Epithelial cell of prostate (primary cell): ENCODE data around the gene FREM2.

ENCODE experiments used
- DNase-seq: peaks from one replicate; pipeline ENCODE4 v3.0.0-alpha.2; 2011; ENCODE audit warnings: low read depth, low spot score
- H3K27ac ChIP-seq: fragments of 450-650 bp; 2 replicates; pipeline ENCODE4 v1.5.1; 2017; ENCODE audit warnings: mild to moderate bottlenecking

The FREM2 gene

DNA sequence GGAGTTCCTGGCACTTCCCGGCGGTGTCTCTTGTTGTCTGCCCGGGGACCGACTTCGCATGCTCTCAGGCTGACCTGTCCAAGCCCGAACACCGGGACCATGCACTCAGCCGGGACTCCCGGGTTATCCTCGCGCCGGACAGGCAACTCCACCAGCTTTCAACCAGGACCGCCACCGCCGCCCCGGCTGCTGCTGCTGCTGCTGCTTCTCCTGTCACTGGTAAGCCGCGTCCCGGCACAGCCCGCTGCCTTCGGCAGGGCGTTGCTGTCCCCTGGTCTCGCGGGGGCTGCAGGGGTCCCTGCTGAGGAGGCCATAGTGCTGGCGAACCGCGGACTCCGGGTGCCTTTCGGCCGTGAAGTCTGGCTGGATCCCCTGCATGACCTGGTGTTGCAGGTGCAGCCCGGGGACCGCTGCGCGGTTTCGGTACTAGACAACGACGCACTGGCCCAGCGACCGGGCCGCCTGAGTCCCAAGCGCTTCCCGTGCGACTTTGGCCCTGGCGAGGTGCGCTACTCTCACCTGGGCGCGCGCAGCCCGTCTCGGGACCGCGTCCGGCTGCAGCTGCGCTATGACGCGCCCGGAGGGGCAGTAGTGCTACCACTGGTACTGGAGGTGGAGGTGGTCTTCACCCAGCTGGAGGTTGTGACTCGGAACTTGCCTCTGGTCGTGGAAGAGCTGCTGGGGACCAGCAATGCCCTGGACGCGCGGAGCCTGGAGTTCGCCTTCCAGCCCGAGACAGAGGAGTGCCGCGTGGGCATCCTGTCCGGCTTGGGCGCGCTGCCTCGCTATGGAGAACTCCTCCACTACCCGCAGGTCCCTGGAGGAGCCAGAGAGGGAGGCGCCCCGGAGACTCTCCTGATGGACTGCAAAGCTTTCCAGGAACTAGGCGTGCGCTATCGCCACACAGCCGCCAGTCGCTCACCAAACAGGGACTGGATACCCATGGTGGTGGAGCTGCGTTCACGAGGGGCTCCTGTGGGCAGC lies 661 bp downstream of the FREM2 start:
- no peak for DNase-seq

DNA sequence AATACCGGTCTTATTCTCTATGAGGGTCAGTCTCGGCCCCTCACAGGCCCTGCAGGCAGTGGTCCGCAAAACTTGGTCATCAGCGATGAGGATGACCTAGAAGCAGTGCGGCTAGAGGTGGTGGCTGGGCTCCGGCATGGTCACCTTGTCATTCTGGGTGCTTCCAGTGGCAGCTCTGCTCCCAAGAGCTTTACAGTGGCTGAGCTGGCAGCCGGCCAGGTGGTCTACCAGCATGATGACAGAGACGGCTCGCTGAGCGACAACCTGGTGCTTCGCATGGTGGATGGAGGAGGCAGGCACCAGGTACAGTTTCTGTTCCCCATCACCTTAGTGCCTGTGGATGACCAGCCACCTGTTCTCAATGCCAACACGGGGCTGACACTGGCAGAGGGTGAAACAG lies 1.8 kb downstream of the FREM2 start:
- no peak overlapping the region for H3K27ac ChIP-seq
- DNase-seq = no peak

More for the DNA sequence above, 661 bp downstream of the FREM2 start:
- no peak overlapping the region for H3K27ac ChIP-seq

DNA sequence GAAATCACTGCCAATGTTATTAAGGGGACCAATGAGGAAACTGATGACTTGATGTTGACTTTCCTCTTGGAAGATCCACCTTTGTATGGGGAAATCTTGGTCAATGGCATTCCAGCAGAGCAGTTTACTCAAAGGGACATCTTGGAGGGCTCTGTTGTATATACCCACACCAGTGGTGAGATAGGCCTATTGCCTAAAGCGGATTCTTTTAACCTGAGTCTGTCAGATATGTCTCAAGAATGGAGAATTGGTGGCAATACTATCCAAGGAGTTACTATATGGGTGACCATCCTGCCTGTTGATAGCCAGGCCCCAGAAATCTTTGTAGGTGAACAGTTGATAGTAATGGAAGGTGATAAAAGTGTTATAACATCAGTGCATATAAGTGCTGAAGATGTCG lies 3.4 kb downstream of the FREM2 start:
- H3K27ac ChIP-seq = no peak overlapping the region
- no peak for DNase-seq

DNA sequence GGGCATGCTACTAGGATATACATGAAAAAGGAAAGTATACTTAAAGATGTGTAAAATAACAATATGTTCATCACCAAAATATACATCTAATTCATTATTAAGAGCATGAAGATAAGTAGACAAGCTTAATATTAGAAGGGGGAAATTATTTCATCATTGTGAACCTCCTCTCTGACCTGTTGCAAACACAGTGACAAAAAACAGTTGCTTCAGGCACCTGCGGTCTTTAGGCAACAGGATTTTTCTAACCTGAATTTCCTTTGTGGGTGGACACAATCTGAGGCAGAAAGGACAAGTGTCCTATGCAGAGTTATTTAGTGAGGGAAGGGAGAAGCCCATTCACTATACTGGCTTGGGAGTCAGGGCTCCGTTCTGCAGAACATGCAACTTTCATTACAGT lies 6.3 kb downstream of the FREM2 start:
- no peak for DNase-seq
- H3K27ac ChIP-seq = no peak overlapping the region

DNA sequence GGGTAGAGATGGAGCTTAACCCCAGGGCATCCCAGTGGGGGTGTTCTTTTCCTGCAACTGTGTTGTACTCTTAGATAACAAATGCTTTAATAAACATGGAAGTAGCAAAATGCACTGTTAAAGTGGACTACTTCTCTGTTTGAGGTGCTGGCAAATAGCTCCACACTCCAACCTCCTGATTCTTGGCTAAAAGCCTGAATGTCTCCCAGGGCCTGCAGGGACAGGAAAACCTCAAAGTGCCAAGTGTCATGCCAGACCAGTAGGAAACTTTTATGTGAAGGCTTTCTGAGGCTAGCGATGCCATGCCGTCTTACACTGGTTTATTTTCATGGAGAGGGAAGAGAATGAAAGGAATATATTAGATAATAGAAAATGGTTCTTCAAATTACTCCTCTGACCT lies 6.8 kb downstream of the FREM2 start:
- no peak overlapping the region for H3K27ac ChIP-seq
- no peak for DNase-seq

DNA sequence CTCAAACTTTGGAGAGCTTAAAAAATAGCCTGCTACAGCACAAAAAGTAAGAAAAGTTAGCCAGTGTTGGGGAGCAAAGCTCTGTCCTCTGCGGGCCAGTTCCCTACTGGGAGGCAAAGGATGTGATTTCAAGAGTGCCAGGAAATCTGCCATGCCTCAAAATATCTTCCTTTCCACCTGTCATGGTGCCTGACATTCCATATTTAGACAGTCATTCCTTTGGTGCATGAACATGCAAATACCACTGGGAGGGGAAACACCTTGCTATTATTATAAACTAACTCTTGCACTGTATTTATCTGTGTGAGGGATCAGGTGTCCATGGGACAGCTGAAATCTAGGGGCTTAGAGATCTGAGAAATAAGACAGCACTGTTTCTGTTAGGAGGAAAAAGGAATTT lies 10.3 kb downstream of the FREM2 start:
- no peak overlapping the region for H3K27ac ChIP-seq
- no peak for DNase-seq

DNA sequence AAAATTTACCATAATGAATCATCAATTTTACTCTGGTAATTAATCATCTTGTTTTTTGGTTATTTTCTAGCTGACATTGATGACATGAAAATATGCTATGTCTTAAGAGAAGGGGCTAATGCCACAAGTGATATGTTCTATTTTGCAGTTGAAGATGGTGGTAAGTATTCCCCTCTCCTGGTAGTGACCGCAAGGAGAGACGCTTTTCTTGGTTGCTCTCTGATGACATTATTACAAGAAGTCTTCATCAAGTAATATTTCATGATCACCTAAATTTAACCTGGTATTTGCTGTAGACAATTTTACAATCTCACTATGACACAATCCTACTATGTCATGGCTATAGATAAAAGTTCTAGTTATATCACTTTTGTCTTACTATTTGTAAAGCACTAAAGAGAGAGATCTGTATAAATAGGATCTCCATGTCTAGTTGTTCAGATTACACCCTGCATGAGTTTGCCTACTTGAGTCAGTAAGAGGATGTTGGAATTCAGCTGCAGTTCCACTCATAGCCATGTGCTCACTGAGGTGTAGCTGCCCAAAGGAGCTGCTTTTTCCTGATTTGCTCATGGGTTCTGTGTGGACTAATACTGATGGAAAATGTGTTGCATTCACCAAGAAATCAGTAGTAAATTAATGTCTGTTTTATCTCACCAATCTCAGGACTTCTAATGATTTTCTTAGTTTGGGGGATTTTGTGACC lies 10.9 kb downstream of the FREM2 start:
- DNase-seq = no peak
- H3K27ac ChIP-seq = no peak overlapping the region

DNA sequence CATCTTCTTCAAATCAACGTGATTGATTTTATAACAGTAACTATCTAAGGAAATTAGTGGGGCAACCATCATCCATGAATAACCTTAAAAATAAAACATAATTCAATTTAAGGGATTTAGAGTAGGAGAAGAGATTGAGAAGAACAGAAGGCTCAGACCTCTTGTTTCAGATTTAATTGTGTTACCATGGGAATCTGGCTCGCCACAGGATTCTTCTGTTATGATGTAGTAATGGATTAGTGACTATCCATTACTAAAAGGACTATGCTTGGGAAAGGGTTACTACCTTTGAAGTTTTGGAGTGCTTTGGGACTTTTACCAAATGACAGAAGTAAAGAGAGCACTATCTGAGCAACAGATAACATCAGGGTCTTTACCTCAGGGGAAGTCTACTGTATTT lies 13.2 kb downstream of the FREM2 start:
- DNase-seq = no peak
- no peak overlapping the region for H3K27ac ChIP-seq

DNA sequence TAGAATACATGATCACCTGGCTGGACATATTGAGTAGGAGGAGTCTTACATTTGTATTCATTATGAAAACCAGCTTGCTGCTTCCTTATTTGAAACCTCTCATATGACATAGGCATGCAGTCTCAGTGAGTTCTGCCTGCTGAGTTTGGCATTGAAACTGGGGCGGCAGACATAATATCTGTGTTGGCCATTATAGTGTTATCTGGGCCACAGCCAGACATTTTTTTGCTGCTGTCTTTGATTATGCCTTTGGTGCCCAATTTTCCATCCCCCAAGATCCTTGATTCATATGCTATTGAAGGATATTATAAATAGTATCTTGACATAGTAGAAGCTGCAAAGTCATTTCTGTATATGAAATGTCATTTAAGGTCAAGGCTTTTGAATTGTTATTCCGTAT lies 15.8 kb downstream of the FREM2 start:
- no peak for DNase-seq
- H3K27ac ChIP-seq = no peak overlapping the region

DNA sequence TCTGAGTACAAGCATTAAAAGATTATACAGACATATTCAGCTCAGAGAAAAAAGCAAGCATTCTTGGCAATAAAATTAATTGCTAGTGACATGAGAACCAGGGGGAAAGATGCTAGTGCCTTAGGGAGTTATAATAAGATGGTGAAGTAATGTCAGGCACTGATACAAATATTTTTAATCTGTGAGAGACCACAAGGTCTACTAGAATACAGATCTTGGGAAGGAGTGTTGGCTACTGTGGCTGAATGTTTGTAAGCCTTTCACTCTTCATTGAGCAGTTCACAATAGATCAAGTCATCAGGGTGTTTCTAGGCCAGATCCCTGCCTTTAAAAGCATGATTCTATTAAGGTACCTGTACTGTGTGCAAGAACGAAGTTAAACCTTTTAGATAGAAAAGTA lies 16.4 kb downstream of the FREM2 start:
- no peak for DNase-seq
- no peak overlapping the region for H3K27ac ChIP-seq

DNA sequence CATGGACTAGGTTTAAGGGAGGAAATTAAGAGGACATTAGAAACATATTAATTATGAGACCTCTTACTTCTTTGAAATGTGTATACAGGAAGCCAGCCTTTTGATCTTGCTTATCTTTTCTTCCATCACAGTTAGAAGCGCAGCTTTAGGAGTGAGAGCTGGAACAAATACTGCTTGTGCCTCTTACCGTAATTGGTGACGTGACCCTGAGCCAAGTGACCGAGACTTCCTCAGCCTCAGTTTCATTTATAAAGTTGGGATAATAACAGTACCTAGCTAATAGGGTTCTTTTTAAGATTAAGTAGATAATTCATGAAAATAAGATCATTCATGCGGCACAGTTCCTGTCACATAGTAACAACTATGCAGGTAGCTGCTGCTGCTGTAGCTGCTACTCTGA lies 18.5 kb downstream of the FREM2 start:
- no peak overlapping the region for H3K27ac ChIP-seq
- DNase-seq = no peak

DNA sequence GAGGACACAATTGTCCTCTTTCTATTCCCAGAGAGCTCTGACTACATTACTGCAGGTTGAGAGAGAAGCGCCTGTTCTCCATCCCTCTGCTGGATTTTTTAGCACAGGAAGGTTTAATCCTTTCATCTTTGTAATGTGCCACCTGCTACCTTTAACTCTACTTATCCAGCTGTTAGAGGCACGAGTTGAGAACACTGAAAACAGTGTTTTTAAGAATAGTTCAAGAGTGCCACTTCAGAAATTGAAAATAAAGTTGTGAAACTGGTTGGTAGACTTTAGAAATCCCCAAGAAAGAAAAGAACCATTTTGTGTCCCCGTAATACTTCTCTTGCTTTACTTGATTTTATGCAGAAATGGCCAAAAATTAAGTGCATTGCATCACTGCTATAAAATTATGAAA lies 20.6 kb downstream of the FREM2 start:
- no peak overlapping the region for H3K27ac ChIP-seq
- no peak for DNase-seq

DNA sequence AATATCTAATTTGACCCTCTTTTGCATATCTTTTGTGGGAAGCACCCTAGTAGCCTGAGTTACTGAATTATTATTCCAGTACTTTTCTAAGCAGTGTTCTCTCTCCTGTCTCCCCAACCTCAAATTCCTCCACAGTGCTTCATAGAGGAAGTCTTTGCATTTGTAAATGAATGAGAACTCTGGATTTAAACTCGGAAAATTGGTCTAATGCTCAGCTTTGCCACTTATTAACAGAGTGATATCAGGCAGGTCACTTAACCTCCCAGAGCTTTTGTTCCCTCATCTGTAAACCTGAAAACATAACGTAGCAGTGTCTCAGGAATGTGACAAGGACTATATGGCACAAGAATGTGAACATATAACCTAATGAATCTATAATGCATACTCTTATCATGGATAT lies 26.2 kb downstream of the FREM2 start:
- no peak overlapping the region for H3K27ac ChIP-seq
- no peak for DNase-seq

DNA sequence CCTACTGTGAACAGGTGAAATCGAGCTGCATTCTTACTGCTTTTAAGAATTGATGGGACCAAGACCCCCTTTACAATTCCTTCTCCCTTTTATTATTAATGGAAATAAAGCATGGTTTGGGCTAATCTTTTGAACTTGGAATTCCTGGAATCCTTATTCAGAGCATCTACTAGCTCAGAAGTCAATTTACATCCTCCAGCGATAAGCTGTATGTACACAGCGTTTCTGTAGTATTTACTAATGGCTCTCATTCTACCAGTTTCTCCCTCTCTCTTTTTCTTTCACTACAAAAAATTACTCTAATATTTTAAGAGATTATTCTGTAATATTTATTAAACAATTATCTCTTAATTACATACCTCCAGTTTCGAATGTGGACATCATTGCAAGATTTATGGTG lies 31.5 kb downstream of the FREM2 start:
- no peak overlapping the region for H3K27ac ChIP-seq
- DNase-seq = no peak

DNA sequence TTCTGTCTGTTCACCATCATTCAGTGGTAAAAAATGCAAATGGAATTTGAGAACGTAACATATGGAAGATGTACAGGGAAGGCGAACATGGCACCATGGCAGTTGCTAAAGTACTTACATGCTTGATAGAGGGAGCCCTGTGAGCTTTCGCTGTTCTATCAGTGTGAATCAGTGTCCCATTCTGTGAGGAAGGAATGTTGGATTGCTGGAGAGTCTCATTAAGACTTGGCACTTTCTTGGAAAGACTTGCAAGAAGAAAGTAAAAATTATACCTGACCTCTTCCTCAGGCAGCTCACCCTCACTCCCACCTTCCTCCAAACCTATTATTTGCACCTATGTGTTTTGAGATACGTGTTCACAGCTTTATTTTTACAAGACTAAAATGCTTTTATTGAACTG lies 43.5 kb downstream of the FREM2 start:
- DNase-seq = no peak
- no peak overlapping the region for H3K27ac ChIP-seq

DNA sequence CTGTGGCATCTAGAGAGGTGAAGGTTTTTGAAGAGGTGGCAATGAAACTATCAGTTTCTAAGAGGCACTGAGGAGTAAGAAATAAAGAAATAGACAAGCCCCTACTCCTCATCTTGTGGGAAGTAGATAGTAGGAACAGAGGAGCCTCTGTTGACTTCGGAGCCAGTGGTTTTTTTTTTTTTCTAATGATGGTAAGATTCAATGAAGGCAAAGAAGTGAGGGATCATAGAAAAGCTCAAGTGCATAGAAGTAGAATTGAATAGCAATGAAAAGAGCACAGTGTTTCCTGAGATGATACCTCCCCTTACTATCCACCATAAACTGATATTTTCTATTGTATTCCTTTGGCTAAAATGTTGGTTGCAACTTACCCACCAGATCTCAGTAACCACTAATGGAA lies 46.3 kb downstream of the FREM2 start:
- DNase-seq = no peak
- no peak overlapping the region for H3K27ac ChIP-seq

DNA sequence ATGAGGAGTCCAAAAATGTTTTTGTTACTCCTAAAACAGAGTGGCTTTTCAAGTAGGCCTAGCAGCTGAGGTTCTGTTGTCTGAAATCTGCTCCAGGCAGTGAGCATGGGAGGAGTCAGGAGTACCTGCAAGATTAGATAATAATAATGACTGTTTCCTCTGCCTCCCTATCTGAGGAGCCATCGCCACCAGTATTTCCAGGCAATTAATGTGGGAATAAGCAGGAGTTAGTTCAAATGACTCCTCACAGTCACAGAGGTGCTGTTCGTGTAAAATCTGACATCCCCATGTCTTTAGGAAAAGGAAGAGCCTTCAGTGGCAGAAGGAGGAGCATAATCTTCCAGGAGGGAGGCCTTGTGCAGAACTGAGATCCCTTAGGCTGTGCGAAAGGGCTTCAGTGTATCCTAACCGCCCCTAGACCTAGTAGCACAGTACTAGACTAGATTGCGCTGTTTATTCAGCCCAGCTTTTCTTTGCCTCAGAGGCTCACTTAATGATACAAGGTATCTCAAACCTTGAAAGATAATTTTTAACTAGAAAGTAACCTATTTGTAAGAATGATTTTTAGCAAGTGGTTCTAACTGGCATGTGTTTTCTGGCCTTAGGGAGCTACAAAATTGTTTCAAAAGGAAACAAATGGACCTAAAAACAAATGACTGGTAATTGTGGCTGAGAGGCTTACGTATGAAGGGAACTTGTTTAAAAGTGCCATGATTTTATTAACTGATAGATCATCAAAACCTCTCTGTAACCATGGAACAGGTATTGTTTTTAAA lies 49.0 kb downstream of the FREM2 start:
- H3K27ac ChIP-seq = no peak overlapping the region
- DNase-seq = no peak

DNA sequence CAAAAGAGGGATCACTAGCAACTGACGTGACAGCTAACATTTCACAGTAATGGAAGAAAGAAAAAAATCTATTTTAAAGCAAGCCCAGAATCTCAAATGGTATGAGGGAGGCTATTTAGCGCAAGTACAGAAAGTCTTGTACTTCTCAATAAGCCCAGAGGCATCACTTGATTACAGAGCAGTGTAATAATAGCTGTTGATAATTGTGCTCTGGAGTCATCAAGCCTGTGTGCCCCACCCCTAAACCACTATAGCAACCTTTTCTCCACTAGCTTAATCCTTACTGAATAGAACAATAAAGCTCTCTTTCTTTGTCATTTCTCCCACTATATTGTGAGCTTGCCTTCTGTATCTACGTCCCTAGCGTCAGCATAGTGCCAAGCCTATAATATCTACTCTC lies 56.6 kb downstream of the FREM2 start:
- no peak overlapping the region for H3K27ac ChIP-seq
- DNase-seq = no peak

DNA sequence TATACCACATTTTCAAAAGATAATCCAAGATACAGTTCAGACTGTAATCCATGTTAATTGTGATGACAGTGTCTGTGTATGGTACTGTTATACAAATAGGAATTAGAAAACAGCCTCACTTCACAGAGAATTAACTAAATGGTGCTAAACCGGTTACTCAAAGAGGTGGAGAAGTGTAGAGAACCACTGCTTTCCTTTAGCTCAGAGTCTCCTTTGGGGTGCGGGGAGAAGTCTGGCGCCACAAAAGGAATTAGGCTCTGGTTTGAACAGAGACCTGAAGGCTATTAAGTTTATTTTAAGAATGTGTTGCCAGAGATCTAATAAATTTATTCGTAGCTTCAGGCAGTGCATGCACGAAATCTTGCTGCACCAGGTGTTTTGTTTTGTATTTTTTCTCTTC lies 65.8 kb downstream of the FREM2 start:
- no peak overlapping the region for H3K27ac ChIP-seq
- DNase-seq = no peak

DNA sequence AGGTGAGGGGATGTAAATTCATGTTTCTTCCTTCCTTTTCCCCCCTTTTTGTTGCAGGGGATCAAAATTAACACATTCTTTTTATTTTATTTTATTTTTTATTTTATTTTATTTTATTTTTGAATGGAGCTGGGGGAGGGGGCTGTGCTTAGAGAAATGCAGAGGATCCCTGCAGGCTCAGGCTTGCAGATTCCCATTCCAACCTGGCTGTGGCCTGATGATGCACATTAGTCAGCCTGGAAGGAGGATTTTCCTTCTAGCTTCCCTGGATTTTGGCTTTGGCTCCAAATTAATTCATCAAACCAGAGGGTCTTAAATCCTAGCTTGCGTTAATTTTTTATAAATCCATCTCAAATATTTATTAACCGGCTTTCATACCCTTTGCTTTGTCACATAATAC lies 67.0 kb downstream of the FREM2 start:
- no peak for DNase-seq
- H3K27ac ChIP-seq = no peak overlapping the region

DNA sequence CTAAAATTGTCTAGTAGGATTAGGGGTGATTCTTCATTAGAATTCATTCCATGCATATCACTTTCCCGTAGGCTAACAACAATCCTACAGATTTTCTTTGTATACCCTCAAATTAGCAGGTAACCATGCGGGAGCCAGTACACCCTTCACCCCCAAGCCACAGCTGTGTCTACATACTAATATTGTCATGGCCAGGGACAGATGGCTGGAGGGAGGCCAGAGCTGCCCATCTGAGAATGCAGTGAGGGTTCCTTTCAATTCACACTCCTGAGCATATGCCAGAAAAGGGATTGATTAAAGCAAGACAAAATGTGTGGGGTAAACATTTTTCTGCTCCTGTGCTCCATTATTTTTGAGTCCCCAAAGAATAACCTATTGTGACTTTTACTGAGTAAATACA lies 68.9 kb downstream of the FREM2 start:
- no peak overlapping the region for H3K27ac ChIP-seq
- no peak for DNase-seq
